Activated CD4-positive, alpha-beta memory T cell treated with anti-CD3 and anti-CD28 coated beads, Interleukin-2, amount 10 ng/mL, durations not matched to agents 7 days and 5 days (primary cell): Measurements from ENCODE around the gene DDX18. TPM values are rescaled to one million over a fixed set of nuclear protein-coding genes. Genes with fewer than 3 reads are reported as not detected.
A peak's percentile ranks its signal among the peaks of the same experiment; 100 is the strongest.
"Not testable (repeated sequence)": the region's sequence is repeated elsewhere in the genome, so short reads cannot be mapped to it uniquely, and the experiment has no call there.

Source experiments
- CTCF ChIA-PET: fragments of 350-600 bp; sonication (Branson Sonifier 250); formaldehyde crosslinking; loops from one replicate; lab custom pipeline; 2021; ENCODE audit warnings: antibody characterized with exemption, inconsistent platforms; lab: Charles Lee
- POLR2A ChIA-PET: fragments of 350-600 bp; sonication (Branson Sonifier 250); formaldehyde crosslinking; loops from one replicate; lab custom pipeline; 2021; ENCODE audit warnings: antibody characterized with exemption; lab: Charles Lee
- DNase-seq: peaks from one replicate; pipeline ENCODE4 v3.0.0-alpha.2; 2020
- H3K27ac Mint-ChIP-seq: one replicate; pipeline ENCODE4 v1.8.0; 2021; ENCODE audit warnings: mild to moderate bottlenecking, mixed read lengths
- H3K27me3 Mint-ChIP-seq: one replicate; pipeline ENCODE4 v1.8.0; 2021; ENCODE audit warnings: mixed read lengths
- H3K36me3 Mint-ChIP-seq: one replicate; pipeline ENCODE4 v1.8.0; 2021; ENCODE audit warnings: low read depth, mixed read lengths
- H3K4me1 Mint-ChIP-seq: one replicate; pipeline ENCODE4 v1.8.0; 2021; ENCODE audit warnings: mixed read lengths
- H3K4me3 Mint-ChIP-seq: one replicate; pipeline ENCODE4 v1.8.0; 2021; ENCODE audit warnings: mild to moderate bottlenecking, mixed read lengths
- H3K9me3 Mint-ChIP-seq: one replicate; pipeline ENCODE4 v1.8.0; 2021; ENCODE audit warnings: mixed read lengths
- total RNA-seq, 2 experiments: library from RNA; stranded (reverse); gene quantifications; one replicate each; pipeline ENCODE4 v1.2.3, GENCODE V29; 2021

Gene DDX18
- 10 to 100 TPM; 58.6 to 70.9 TPM for total RNA-seq

GRCh38 chr2:117814417-117815264 is at the start of gene DDX18:
Gene DDX18 (plus strand): TSS chr2:117814691. CDS start chr2:117814778, 87 bp downstream.
- H3K9me3 Mint-ChIP-seq = no peaks in the 10 kb centered on the region
- POLR2A ChIA-PET = interaction anchor here (0.7 to 1.9 kb wide), 8 partner anchors 189 to 1553 kb away, joined by 3 to 19 read pairs (median 4); partner anchors contain the start of genes C2orf76, CCDC93 and DBI
- H3K36me3 Mint-ChIP-seq = peaks cover 31% of the 10 kb centered on the region
- H3K4me1 Mint-ChIP-seq = peaks cover 37% of the 10 kb centered on the region
- no peaks in the 10 kb centered on the region for H3K27me3 Mint-ChIP-seq
- peak; percentile 97 for DNase-seq
- H3K4me3 Mint-ChIP-seq = peak within 1 kb of the TSS; percentile 89
- CTCF ChIA-PET = interaction anchor here (0.7 to 4.1 kb wide), 34 partner anchors 10 to 409 kb away, joined by 3 to 84 read pairs (median 4); partner anchors contain the start of genes CCDC93 and INSIG2
- H3K27ac Mint-ChIP-seq = peak within 1 kb of the TSS; percentile 95

GRCh38 chr2:117770730-117771129 is 43.8 kb upstream of the DDX18 start:
- H3K4me1 Mint-ChIP-seq = no peaks in the 10 kb centered on the region
- ChIA-PET POLR2A (no interaction called here), CTCF (no interaction called here)
- no peak overlapping the region for H3K27ac Mint-ChIP-seq
- no peaks in the 10 kb centered on the region for H3K9me3 Mint-ChIP-seq
- no peak overlapping the region for H3K4me3 Mint-ChIP-seq
- H3K36me3 Mint-ChIP-seq = no peaks in the 10 kb centered on the region
- no peak for DNase-seq
- peaks cover 1% of the 10 kb centered on the region for H3K27me3 Mint-ChIP-seq

- ChIA-PET POLR2A (no interaction called here), CTCF (interaction anchor here (1.1 kb wide), 1 partner anchor 12 kb away, joined by 3 read pairs; no protein-coding TSS in a partner anchor)
- no peak for DNase-seq
- Mint-ChIP-seq H3K27me3 (peaks cover 1% of the 10 kb centered on the region), H3K27ac (no peak overlapping the region), H3K36me3 (no peaks in the 10 kb centered on the region), H3K4me1 (no peaks in the 10 kb centered on the region), H3K9me3 (no peaks in the 10 kb centered on the region), H3K4me3 (no peak overlapping the region)
Measured at GRCh38 chr2:117771969-117772630, 42.4 kb upstream of the DDX18 start.

GRCh38 chr2:117774716-117775115 is 39.8 kb upstream of the DDX18 start:
- Mint-ChIP-seq H3K9me3 (no peaks in the 10 kb centered on the region), H3K36me3 (no peaks in the 10 kb centered on the region), H3K27ac (no peak overlapping the region), H3K27me3 (peaks cover 1% of the 10 kb centered on the region), H3K4me3 (no peak overlapping the region), H3K4me1 (no peaks in the 10 kb centered on the region)
- CTCF ChIA-PET = no interaction called here
- DNase-seq = no peak
- POLR2A ChIA-PET = no interaction called here

GRCh38 chr2:117775703-117776219 is 38.7 kb upstream of the DDX18 start:
- POLR2A ChIA-PET = no interaction called here
- CTCF ChIA-PET = no interaction called here

GRCh38 chr2:117776888-117777287 is 37.6 kb upstream of the DDX18 start:
- Mint-ChIP-seq H3K36me3 (no peaks in the 10 kb centered on the region), H3K27ac (no peak overlapping the region), H3K4me1 (no peaks in the 10 kb centered on the region), H3K27me3 (peaks cover 1% of the 10 kb centered on the region), H3K9me3 (no peaks in the 10 kb centered on the region), H3K4me3 (no peak overlapping the region)
- DNase-seq = no peak
- CTCF ChIA-PET = interaction anchor here (1.0 kb wide), 1 partner anchor 9 kb away, joined by 3 read pairs; no protein-coding TSS in a partner anchor
- POLR2A ChIA-PET = no interaction called here

More at GRCh38 chr2:117775703-117776219, 38.7 kb upstream of the DDX18 start:
- Mint-ChIP-seq H3K4me3 (no peak overlapping the region), H3K9me3 (no peaks in the 10 kb centered on the region), H3K27ac (no peak overlapping the region), H3K36me3 (no peaks in the 10 kb centered on the region), H3K27me3 (peaks cover 1% of the 10 kb centered on the region), H3K4me1 (no peaks in the 10 kb centered on the region)
- no peak for DNase-seq

- no peaks in the 10 kb centered on the region for H3K36me3 Mint-ChIP-seq
- no peaks in the 10 kb centered on the region for H3K4me1 Mint-ChIP-seq
- no peaks in the 10 kb centered on the region for H3K27me3 Mint-ChIP-seq
- DNase-seq = peak; percentile 28
- POLR2A ChIA-PET = no interaction called here
- H3K27ac Mint-ChIP-seq = no peak overlapping the region
- no peaks in the 10 kb centered on the region for H3K9me3 Mint-ChIP-seq
- CTCF ChIA-PET = interaction anchor here (0.6 to 1.5 kb wide), 5 partner anchors 9 to 311 kb away, joined by 3 to 5 read pairs (median 3); partner anchors contain the start of gene DDX18
- H3K4me3 Mint-ChIP-seq = no peak overlapping the region
Measured at GRCh38 chr2:117785740-117786139, 28.8 kb upstream of the DDX18 start.

GRCh38 chr2:117786520-117786919 is 28.0 kb upstream of the DDX18 start:
- POLR2A ChIA-PET = no interaction called here
- Mint-ChIP-seq H3K36me3 (no peaks in the 10 kb centered on the region), H3K27ac (no peak overlapping the region), H3K4me1 (no peaks in the 10 kb centered on the region), H3K4me3 (no peak overlapping the region), H3K9me3 (no peaks in the 10 kb centered on the region), H3K27me3 (no peaks in the 10 kb centered on the region)
- no peak for DNase-seq
- CTCF ChIA-PET = interaction anchor here (1.0 to 1.5 kb wide), 2 partner anchors 9 to 28 kb away, joined by 3 to 5 read pairs; partner anchors contain the start of gene DDX18

- Mint-ChIP-seq H3K9me3 (no peaks in the 10 kb centered on the region), H3K27me3 (peaks cover 1% of the 10 kb centered on the region), H3K36me3 (no peaks in the 10 kb centered on the region), H3K4me1 (no peaks in the 10 kb centered on the region), H3K4me3 (no peak overlapping the region), H3K27ac (no peak overlapping the region)
- POLR2A ChIA-PET = no interaction called here
- CTCF ChIA-PET = no interaction called here
- DNase-seq = no peak
Measured at GRCh38 chr2:117789505-117789904, 25.0 kb upstream of the DDX18 start.

- Mint-ChIP-seq H3K9me3 (no peaks in the 10 kb centered on the region), H3K4me3 (no peak overlapping the region), H3K27me3 (peaks cover 3% of the 10 kb centered on the region), H3K36me3 (no peaks in the 10 kb centered on the region), H3K27ac (no peak overlapping the region), H3K4me1 (no peaks in the 10 kb centered on the region)
- no peak for DNase-seq
- ChIA-PET CTCF (interaction anchor here (0.9 kb wide), 1 partner anchor 9 kb away, joined by 4 read pairs; no protein-coding TSS in a partner anchor), POLR2A (no interaction called here)
Measured at GRCh38 chr2:117794668-117795067, 19.8 kb upstream of the DDX18 start.

GRCh38 chr2:117801826-117802225 is 12.7 kb upstream of the DDX18 start:
- no peak for DNase-seq
- H3K27me3 Mint-ChIP-seq = peaks cover 20% of the 10 kb centered on the region
- ChIA-PET POLR2A (no interaction called here), CTCF (interaction anchor here (3.3 kb wide), 1 partner anchor 12 kb away, joined by 21 read pairs; the partner anchor contains the start of gene DDX18)
- no peaks in the 10 kb centered on the region for H3K9me3 Mint-ChIP-seq
- no peak overlapping the region for H3K4me3 Mint-ChIP-seq
- no peaks in the 10 kb centered on the region for H3K36me3 Mint-ChIP-seq
- no peak overlapping the region for H3K27ac Mint-ChIP-seq
- H3K4me1 Mint-ChIP-seq = peaks cover 4% of the 10 kb centered on the region

GRCh38 chr2:117803644-117804325 is 10.7 kb upstream of the DDX18 start:
- H3K9me3 Mint-ChIP-seq, H3K36me3 Mint-ChIP-seq, H3K27ac Mint-ChIP-seq, DNase-seq, H3K4me1 Mint-ChIP-seq, POLR2A ChIA-PET: not testable (repeated sequence)
- Mint-ChIP-seq H3K4me3 (peak overlapping the region; percentile 31), H3K27me3 (peaks cover 20% of the 10 kb centered on the region)
- CTCF ChIA-PET = interaction anchor here (3.3 kb wide), 1 partner anchor 10 kb away, joined by 21 read pairs; the partner anchor contains the start of gene DDX18
